Prostate gland (tissue), 2 donors: ENCODE measurements around the gene SESN1.

Source experiments
- POLR2A ChIP-seq: fragments of 450-650 bp; IDR thresholded peaks from one replicate; pipeline ENCODE4 v1.6.1; 2016; ENCODE audit warnings: antibody characterized with exemption, mild to moderate bottlenecking
- TF ChIP-seq, protein P1 (sequence below), 4 experiments: fragments of 200-600 bp in 2 of 4; fragments of 450-650 bp in 2 of 4; sonication (generic) in 2 of 4; IDR thresholded peaks; 1 replicate in 3 of 4; 2 replicates in 1 of 4; pipeline ENCODE4 v1.5.1; 2016 to 2019; ENCODE audit warnings: antibody characterized with exemption in 4 of 4, mild to moderate bottlenecking in 2 of 4, moderate library complexity in 2 of 4

DNA sequence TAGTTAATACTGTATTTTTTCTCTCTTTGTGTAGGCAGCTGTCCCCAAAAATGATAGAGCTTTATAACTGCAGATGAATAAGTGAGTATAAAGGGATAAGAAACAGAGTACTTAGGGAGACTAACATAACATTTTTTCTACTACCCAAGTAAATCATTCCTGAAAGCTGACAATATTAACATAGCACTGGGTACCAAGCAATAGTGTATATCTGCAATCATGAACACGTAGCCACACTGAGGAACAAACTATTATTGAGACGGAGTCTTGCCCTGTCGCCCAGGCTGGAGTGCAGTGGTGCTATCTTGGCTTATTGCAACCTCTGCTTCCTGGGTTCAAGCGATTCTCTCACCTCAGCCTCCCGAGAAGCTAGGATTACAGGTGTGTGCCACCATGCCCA, 105.9 kb downstream of the SESN1 start:
- TF ChIP-seq, protein P1, sequence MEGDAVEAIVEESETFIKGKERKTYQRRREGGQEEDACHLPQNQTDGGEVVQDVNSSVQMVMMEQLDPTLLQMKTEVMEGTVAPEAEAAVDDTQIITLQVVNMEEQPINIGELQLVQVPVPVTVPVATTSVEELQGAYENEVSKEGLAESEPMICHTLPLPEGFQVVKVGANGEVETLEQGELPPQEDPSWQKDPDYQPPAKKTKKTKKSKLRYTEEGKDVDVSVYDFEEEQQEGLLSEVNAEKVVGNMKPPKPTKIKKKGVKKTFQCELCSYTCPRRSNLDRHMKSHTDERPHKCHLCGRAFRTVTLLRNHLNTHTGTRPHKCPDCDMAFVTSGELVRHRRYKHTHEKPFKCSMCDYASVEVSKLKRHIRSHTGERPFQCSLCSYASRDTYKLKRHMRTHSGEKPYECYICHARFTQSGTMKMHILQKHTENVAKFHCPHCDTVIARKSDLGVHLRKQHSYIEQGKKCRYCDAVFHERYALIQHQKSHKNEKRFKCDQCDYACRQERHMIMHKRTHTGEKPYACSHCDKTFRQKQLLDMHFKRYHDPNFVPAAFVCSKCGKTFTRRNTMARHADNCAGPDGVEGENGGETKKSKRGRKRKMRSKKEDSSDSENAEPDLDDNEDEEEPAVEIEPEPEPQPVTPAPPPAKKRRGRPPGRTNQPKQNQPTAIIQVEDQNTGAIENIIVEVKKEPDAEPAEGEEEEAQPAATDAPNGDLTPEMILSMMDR (IDR thresholded peaks at IDR 0.05): no peak
- TF ChIP-seq POLR2A: no peak
